Parathyroid adenoma (tissue), 2 donors: Measurements from ENCODE around the gene CES3.
A peak's percentile ranks its signal among the peaks of the same experiment; 100 is the strongest.
"Not testable (repeated sequence)": the region's sequence is repeated elsewhere in the genome, so short reads cannot be mapped to it uniquely, and the experiment has no call there.

Experiments used
- H2AFZ ChIP-seq: fragments of 300-600 bp; sonication (generic); one replicate; pipeline ENCODE4 v1.7.0; 2017; ENCODE audit warnings: antibody characterized with exemption, mild to moderate bottlenecking
- H3K27ac ChIP-seq: fragments of 300-600 bp; sonication (generic); one replicate; pipeline ENCODE4 v1.7.0; 2017
- H3K27me3 ChIP-seq: fragments of 300-600 bp; sonication (generic); one replicate; pipeline ENCODE4 v1.7.0; 2017; ENCODE audit warnings: low read length; ENCODE audit not compliant: control insufficient read depth, insufficient read depth
- H3K36me3 ChIP-seq: fragments of 300-600 bp; sonication (generic); one replicate; pipeline ENCODE4 v1.7.0; 2017; ENCODE audit warnings: low read length; ENCODE audit not compliant: control insufficient read depth, insufficient read depth
- H3K4me1 ChIP-seq: fragments of 300-600 bp; sonication (generic); one replicate; pipeline ENCODE4 v1.7.0; 2017; ENCODE audit warnings: control low read depth
- H3K4me2 ChIP-seq: fragments of 300-600 bp; sonication (generic); one replicate; pipeline ENCODE4 v1.7.0; 2017; ENCODE audit warnings: low read length
- H3K4me3 ChIP-seq: fragments of 300-600 bp; sonication (generic); one replicate; pipeline ENCODE4 v1.7.0; 2017; ENCODE audit warnings: low read depth, low read length
- H3K79me2 ChIP-seq: fragments of 300-600 bp; sonication (generic); one replicate; pipeline ENCODE4 v1.7.0; 2017; ENCODE audit warnings: control low read depth
- H3K9ac ChIP-seq: fragments of 300-600 bp; sonication (generic); one replicate; pipeline ENCODE4 v1.7.0; 2017; ENCODE audit warnings: mild to moderate bottlenecking
- H3K9me3 ChIP-seq: fragments of 300-600 bp; sonication (generic); one replicate; pipeline ENCODE4 v1.7.0; 2017; ENCODE audit warnings: low read length; ENCODE audit not compliant: control insufficient read depth
- CTCF ChIP-seq: fragments of 300-600 bp; sonication (generic); IDR thresholded peaks from one replicate; pipeline ENCODE4 v1.7.0; 2017; ENCODE audit warnings: antibody characterized with exemption, mild to moderate bottlenecking
- donor health status: primary hyperparathyroidism.

The CES3 gene

GRCh38 chr16:66954097-66954659 is 6.9 kb upstream of the CES3 start:
- H3K27ac ChIP-seq, result no peak overlapping the region
- H2AFZ ChIP-seq, result peak overlapping the region; percentile 35
- no peaks in the 10 kb centered on the region for H3K36me3 ChIP-seq
- H3K4me2 ChIP-seq, result no peak overlapping the region
- H3K79me2 ChIP-seq, result no peaks in the 10 kb centered on the region
- no peak overlapping the region for H3K9ac ChIP-seq
- H3K27me3 ChIP-seq, result no peaks in the 10 kb centered on the region
- H3K4me1 ChIP-seq, result peaks cover 3% of the 10 kb centered on the region
- H3K9me3 ChIP-seq, result no peaks in the 10 kb centered on the region
- H3K4me3 ChIP-seq, result no peak overlapping the region
- TF ChIP-seq CTCF, result peak; percentile 84

- not testable (repeated sequence) for H3K4me2 ChIP-seq, H3K79me2 ChIP-seq, H3K36me3 ChIP-seq, H3K9ac ChIP-seq, H3K4me3 ChIP-seq, H3K9me3 ChIP-seq, H3K27ac ChIP-seq, H3K4me1 ChIP-seq, H2AFZ ChIP-seq, H3K27me3 ChIP-seq
Observed at GRCh38 chr16:66955363-66956153, 5.5 kb upstream of the CES3 start.

- not testable (repeated sequence) for H3K9me3 ChIP-seq, H3K4me2 ChIP-seq, H2AFZ ChIP-seq, H3K27ac ChIP-seq, H3K36me3 ChIP-seq, H3K4me3 ChIP-seq, H3K79me2 ChIP-seq, H3K4me1 ChIP-seq, H3K27me3 ChIP-seq, H3K9ac ChIP-seq
Observed at GRCh38 chr16:66956154-66956457, 5.0 kb upstream of the CES3 start.

- Histone ChIP-seq H3K4me1 (no peaks in the 10 kb centered on the region), H3K9ac (no peak overlapping the region), H3K9me3 (no peaks in the 10 kb centered on the region), H3K27ac (no peak overlapping the region), H3K36me3 (no peaks in the 10 kb centered on the region), H2AFZ (no peak overlapping the region), H3K4me3 (no peak overlapping the region), H3K27me3 (no peaks in the 10 kb centered on the region), H3K4me2 (no peak overlapping the region), H3K79me2 (no peaks in the 10 kb centered on the region)
- no peak for TF ChIP-seq CTCF
Observed at GRCh38 chr16:66958857-66959703, 2.0 kb upstream of the CES3 start.

- H3K79me2 ChIP-seq, result no peaks in the 10 kb centered on the region
- no peak overlapping the region for H3K27ac ChIP-seq
- no peaks in the 10 kb centered on the region for H3K36me3 ChIP-seq
- no peak overlapping the region for H3K4me2 ChIP-seq
- no peaks in the 10 kb centered on the region for H3K9me3 ChIP-seq
- H3K4me3 ChIP-seq, result no peak overlapping the region
- H3K9ac ChIP-seq, result no peak overlapping the region
- no peaks in the 10 kb centered on the region for H3K27me3 ChIP-seq
- no peaks in the 10 kb centered on the region for H3K4me1 ChIP-seq
- H2AFZ ChIP-seq, result no peak overlapping the region
- TF ChIP-seq CTCF, result no peak
Observed at GRCh38 chr16:66959704-66960161, 1.3 kb upstream of the CES3 start.
